HEK293T (cell line): ENCODE data around the gene EGFR.

Experiments used
- BHLHE40 ChIP-seq: fragments of 450-650 bp; IDR thresholded peaks from 2 replicates; pipeline ENCODE4 v1.6.1; 2016; ENCODE audit warnings: mild to moderate bottlenecking, moderate library complexity, borderline replicate concordance
- FOXK2 ChIP-seq: fragments of 450-650 bp; IDR thresholded peaks from 2 replicates; pipeline ENCODE4 v1.6.1; 2016; ENCODE audit warnings: mild to moderate bottlenecking
- FOXM1 ChIP-seq: fragments of 450-650 bp; IDR thresholded peaks from 2 replicates; pipeline ENCODE4 v1.6.1; 2017; ENCODE audit warnings: mild to moderate bottlenecking, borderline replicate concordance
- L3MBTL2 ChIP-seq: fragments of 450-650 bp; conservative IDR thresholded peaks from 2 replicates; pipeline ENCODE4 v1.6.1; 2016; ENCODE audit warnings: mild to moderate bottlenecking
- LEF1 ChIP-seq: fragments of 450-650 bp; IDR thresholded peaks from 2 replicates; pipeline ENCODE4 v1.6.1; 2017; ENCODE audit warnings: mild to moderate bottlenecking, borderline replicate concordance
- SP1 ChIP-seq: fragments of 450-650 bp; IDR thresholded peaks from 2 replicates; pipeline ENCODE4 v1.6.1; 2017
- SUZ12 ChIP-seq: fragments of 450-650 bp; IDR thresholded peaks from 2 replicates; pipeline ENCODE4 v1.6.1; 2016; ENCODE audit warnings: mild to moderate bottlenecking
- ZNF384 ChIP-seq: fragments of 450-650 bp; IDR thresholded peaks from 2 replicates; pipeline ENCODE4 v1.6.1; 2016
- TF ChIP-seq, protein P1 (sequence below): fragments of 450-650 bp; IDR thresholded peaks from 2 replicates; pipeline ENCODE4 v1.6.1; 2016

DNA sequence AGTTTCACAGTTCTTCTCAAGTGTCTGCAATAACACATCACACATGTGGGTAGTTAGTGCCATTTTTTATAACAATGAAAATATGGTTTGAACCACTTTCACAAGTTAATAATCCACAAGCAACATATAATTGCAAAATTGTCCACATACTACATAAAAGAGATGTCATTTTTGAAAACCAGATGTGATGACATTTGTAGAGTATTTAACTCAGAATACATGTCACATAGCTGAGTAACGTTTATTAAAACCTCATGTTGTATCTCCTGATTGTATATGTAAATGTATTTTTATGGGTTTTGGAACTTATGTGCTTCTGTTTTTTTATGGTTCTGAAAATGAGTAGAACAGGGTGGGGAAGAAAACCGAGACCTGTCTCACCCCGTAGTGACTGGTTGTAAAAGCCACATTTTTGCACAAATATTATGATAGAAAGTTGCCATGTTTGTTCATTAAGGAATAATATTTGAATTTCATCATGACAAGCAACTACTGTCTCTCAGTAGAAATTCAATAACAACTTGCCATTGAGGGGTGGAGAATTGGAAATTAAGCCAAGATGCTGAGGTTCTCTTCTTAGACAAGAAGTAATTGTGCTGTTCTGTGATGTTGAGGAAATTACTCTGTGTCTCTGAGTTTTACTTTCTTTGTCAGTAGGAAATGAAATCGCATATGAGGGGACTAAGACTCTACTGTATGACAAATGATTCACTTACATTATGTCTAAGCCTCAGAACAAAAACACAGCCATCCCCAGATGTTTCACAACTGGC is 29.2 kb upstream of the EGFR start:
- no peak for TF ChIP-seq FOXM1
- no peak for TF ChIP-seq SP1
- no peak for TF ChIP-seq BHLHE40
- TF ChIP-seq, protein P1, sequence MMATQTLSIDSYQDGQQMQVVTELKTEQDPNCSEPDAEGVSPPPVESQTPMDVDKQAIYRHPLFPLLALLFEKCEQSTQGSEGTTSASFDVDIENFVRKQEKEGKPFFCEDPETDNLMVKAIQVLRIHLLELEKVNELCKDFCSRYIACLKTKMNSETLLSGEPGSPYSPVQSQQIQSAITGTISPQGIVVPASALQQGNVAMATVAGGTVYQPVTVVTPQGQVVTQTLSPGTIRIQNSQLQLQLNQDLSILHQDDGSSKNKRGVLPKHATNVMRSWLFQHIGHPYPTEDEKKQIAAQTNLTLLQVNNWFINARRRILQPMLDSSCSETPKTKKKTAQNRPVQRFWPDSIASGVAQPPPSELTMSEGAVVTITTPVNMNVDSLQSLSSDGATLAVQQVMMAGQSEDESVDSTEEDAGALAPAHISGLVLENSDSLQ, result no peak
- TF ChIP-seq SUZ12, result no peak
- TF ChIP-seq FOXK2, result no peak
- no peak for TF ChIP-seq LEF1
- TF ChIP-seq ZNF384, result no peak
- TF ChIP-seq L3MBTL2, result no peak
